Adrenal gland (tissue), 5 donors: ENCODE measurements around the gene AKT1S1.

ENCODE experiments used
- CTCF ChIP-seq, 6 experiments: fragments of 450-650 bp in 4 of 6; fragments of 200-600 bp in 2 of 6; sonication (generic) in 1 of 6; IDR thresholded peaks; 1 replicate in 5 of 6; 2 replicates in 1 of 6; pipeline versions ENCODE4 v1.5.1 to v1.8.0; 2016 to 2021; ENCODE audit warnings: antibody characterized with exemption in 6 of 6, mild to moderate bottlenecking in 2 of 6, moderate library complexity in 1 of 6
- POLR2A ChIP-seq, 2 donors: fragments of 450-650 bp; IDR thresholded peaks; one replicate each; pipeline ENCODE4 v1.6.1; 2017; ENCODE audit warnings: antibody characterized with exemption in 2 of 2, mild to moderate bottlenecking in 2 of 2, moderate library complexity in 1 of 2
- donor health status: DM: no; HTN: no; CAD: no.

GRCh38 chr19:49870309-49870901 lies 6.8 kb downstream of the AKT1S1 start:
- TF ChIP-seq CTCF (IDR thresholded peaks at IDR 0.05) = no peak
- no peak for TF ChIP-seq POLR2A (IDR thresholded peaks at IDR 0.05)
